Endodermal cell (in vitro differentiated cells): ENCODE results near the gene PRPF31. TPM values are rescaled to one million over a fixed set of nuclear protein-coding genes. Genes with fewer than 3 reads are reported as not detected.

Source experiments
- DNase-seq: peaks from one replicate; pipeline ENCODE4 v3.0.0-alpha.2; 2017
- H3K27ac ChIP-seq: 2 replicates; pipeline ENCODE4 v1.5.1; 2013; ENCODE audit warnings: mild to moderate bottlenecking, low read depth, low read length, moderate library complexity
- H3K27me3 ChIP-seq: 2 replicates; pipeline ENCODE4 v1.6.1; 2013; ENCODE audit warnings: mild to moderate bottlenecking, low read length, moderate library complexity; ENCODE audit not compliant: insufficient read depth, control insufficient read depth, poor library complexity, severe bottlenecking
- H3K36me3 ChIP-seq: 2 replicates; pipeline ENCODE4 v1.7.0; 2013; ENCODE audit warnings: mild to moderate bottlenecking, low read length, moderate library complexity; ENCODE audit not compliant: control insufficient read depth, insufficient read depth
- H3K4me1 ChIP-seq: one replicate; pipeline ENCODE4 v1.7.0; 2013; ENCODE audit warnings: low read length; ENCODE audit not compliant: control insufficient read depth, insufficient read depth
- H3K4me3 ChIP-seq: 2 replicates; pipeline ENCODE4 v1.5.1; 2013; ENCODE audit warnings: mild to moderate bottlenecking, low read length, moderate library complexity
- H3K9ac ChIP-seq: 2 replicates; pipeline ENCODE4 v1.6.1; 2013; ENCODE audit warnings: mild to moderate bottlenecking, low read length, moderate library complexity; ENCODE audit not compliant: poor library complexity, severe bottlenecking; ENCODE audit errors: extremely low read depth
- H3K9me3 ChIP-seq: 2 replicates; pipeline ENCODE4 v1.6.1; 2013; ENCODE audit warnings: mild to moderate bottlenecking, low read length, moderate library complexity; ENCODE audit not compliant: control insufficient read depth
- H3K27ac Mint-ChIP-seq: 2 replicates; pipeline ENCODE4 v1.8.0; 2020; ENCODE audit warnings: mixed read lengths
- H3K27me3 Mint-ChIP-seq: 2 replicates; pipeline ENCODE4 v1.8.0; 2021; ENCODE audit warnings: mild to moderate bottlenecking, mixed read lengths; ENCODE audit not compliant: insufficient read depth
- H3K36me3 Mint-ChIP-seq: 2 replicates; pipeline ENCODE4 v1.8.0; 2020; ENCODE audit warnings: low read depth, mixed read lengths
- H3K4me1 Mint-ChIP-seq: 2 replicates; pipeline ENCODE4 v1.8.0; 2020; ENCODE audit warnings: mixed read lengths
- H3K4me3 Mint-ChIP-seq: 2 replicates; pipeline ENCODE4 v1.8.0; 2020; ENCODE audit warnings: mild to moderate bottlenecking, moderate library complexity, mixed read lengths
- H3K9me3 Mint-ChIP-seq: 2 replicates; pipeline ENCODE4 v1.8.0; 2020; ENCODE audit warnings: mild to moderate bottlenecking, mixed read lengths
- CTCF ChIP-seq: fragments of 200-600 bp; sonication (generic); conservative IDR thresholded peaks from 2 replicates; pipeline ENCODE4 v1.5.0; 2021; ENCODE audit warnings: antibody characterized with exemption, mild to moderate bottlenecking
- WGBS, 2 experiments: methylation state at CpG; one replicate each; pipeline versions ENCODE4 v1.1.5 to v1.1.7; 2013; ENCODE audit warnings: missing lambda C conversion rate in 2 of 2, mixed read lengths in 1 of 2; ENCODE audit not compliant: insufficient coverage in 1 of 2, insufficient read length in 1 of 2; 5-methylcytosine and 5-hydroxymethylcytosine counted together
- total RNA-seq, 2 donors: library from RNA; stranded (reverse); fragmentation: NEBNext Ultra II Directional in 1 of 2; extraction: Animal tissue kit (Norgen Biotek cat#: 25700) in 1 of 2; gene quantifications; 2 replicates in 1 of 2; 3 replicates in 1 of 2; pipeline ENCODE4 v1.2.1, GENCODE V29; 2021

The PRPF31 gene
- total RNA-seq, 2 donors from 2014 or later = 79.0 to 85.5 TPM

GRCh38 chr19:54074851-54075250 is 40.7 kb upstream of the PRPF31 start:
- TF ChIP-seq CTCF = no peak
- no peak overlapping the region for H3K4me3 Mint-ChIP-seq
- H3K9me3 Mint-ChIP-seq = peaks cover 7% of the 10 kb centered on the region
- H3K27me3 ChIP-seq = no peaks in the 10 kb centered on the region
- H3K36me3 ChIP-seq = no peaks in the 10 kb centered on the region
- WGBS, 2 experiments = 99 to 100% methylated on average over 2 to 8 of the region's 9 CpGs
- H3K4me1 Mint-ChIP-seq = no peaks in the 10 kb centered on the region
- no peak for DNase-seq
- no peak overlapping the region for H3K9ac ChIP-seq
- H3K27ac Mint-ChIP-seq = no peak overlapping the region
- no peak overlapping the region for H3K4me3 ChIP-seq
- H3K36me3 Mint-ChIP-seq = no peaks in the 10 kb centered on the region
- no peak overlapping the region for H3K27ac ChIP-seq
- H3K27me3 Mint-ChIP-seq = peaks cover 7% of the 10 kb centered on the region
- no peaks in the 10 kb centered on the region for H3K4me1 ChIP-seq
- H3K9me3 ChIP-seq = no peaks in the 10 kb centered on the region

- 86 to 94% methylated on average over 1 to 3 of the region's 5 CpGs for WGBS, 2 experiments
- Histone ChIP-seq H3K9ac (no peak overlapping the region), H3K36me3 (no peaks in the 10 kb centered on the region), H3K9me3 (peaks cover 6% of the 10 kb centered on the region), H3K27me3 (no peaks in the 10 kb centered on the region), H3K27ac (no peak overlapping the region), H3K4me3 (no peak overlapping the region), H3K4me1 (no peaks in the 10 kb centered on the region)
- H3K36me3 Mint-ChIP-seq = no peaks in the 10 kb centered on the region
- H3K27me3 Mint-ChIP-seq = peaks cover 10% of the 10 kb centered on the region
- DNase-seq = no peak
- no peak for TF ChIP-seq CTCF
- H3K4me1 Mint-ChIP-seq = no peaks in the 10 kb centered on the region
- H3K4me3 Mint-ChIP-seq = no peak overlapping the region
- H3K27ac Mint-ChIP-seq = no peak overlapping the region
- peaks cover 22% of the 10 kb centered on the region for H3K9me3 Mint-ChIP-seq
Observed at GRCh38 chr19:54077334-54077733, 38.2 kb upstream of the PRPF31 start.

- DNase-seq = no peak
- WGBS, 2 experiments = 91 to 92% methylated on average over 6 to 7 of the region's 7 CpGs
Observed at GRCh38 chr19:54081032-54081431, 34.5 kb upstream of the PRPF31 start, which contains the start of gene TARM1. Gene TARM1, minus strand, starts transcription at chr19:54081365. Its CDS starts 25 bp downstream, at chr19:54081340.

More at GRCh38 chr19:54081032-54081431, 34.5 kb upstream of the PRPF31 start, which contains the start of gene TARM1:
- TF ChIP-seq CTCF = no peak
- Histone ChIP-seq H3K9me3 (peaks cover 15% of the 10 kb centered on the region), H3K9ac (no peak within 1 kb of the TSS), H3K4me3 (no peak within 1 kb of the TSS), H3K4me1 (no peaks in the 10 kb centered on the region), H3K36me3 (no peaks in the 10 kb centered on the region), H3K27ac (no peak within 1 kb of the TSS), H3K27me3 (no peaks in the 10 kb centered on the region)
- Mint-ChIP-seq H3K36me3 (no peaks in the 10 kb centered on the region), H3K27me3 (peaks cover 16% of the 10 kb centered on the region), H3K4me1 (no peaks in the 10 kb centered on the region), H3K9me3 (peaks cover 30% of the 10 kb centered on the region), H3K27ac (no peak within 1 kb of the TSS), H3K4me3 (no peak within 1 kb of the TSS)
